Tibial nerve (tissue), 4 donors: ENCODE measurements around the gene TDRD10. TPM values are rescaled to one million over a fixed set of nuclear protein-coding genes. Genes with fewer than 3 reads are reported as not detected.
"Not testable (repeated sequence)": the region's sequence is repeated elsewhere in the genome, so short reads cannot be mapped to it uniquely, and the experiment has no call there.

Experiments used
- DNase-seq, 2 donors: peaks; one replicate each; pipeline ENCODE4 v3.0.0-alpha.2; 2019; ENCODE audit warnings: low spot score in 2 of 2
- H3K27ac ChIP-seq, 4 donors: fragments of 200-600 bp; sonication (generic) in 3 of 4; one replicate each; pipeline ENCODE4 v1.5.1; 2017 to 2019; ENCODE audit warnings: mild to moderate bottlenecking in 1 of 4
- H3K27me3 ChIP-seq, 2 donors: fragments of 200-600 bp; sonication (generic) in 1 of 2; one replicate each; pipeline versions ENCODE4 v1.5.1 to v1.6.0; 2017 to 2019
- H3K36me3 ChIP-seq, 3 donors: fragments of 200-600 bp; sonication (generic); one replicate each; pipeline ENCODE4 v1.5.1; 2018 to 2019
- H3K4me1 ChIP-seq, 4 donors: fragments of 200-600 bp; sonication (generic) in 3 of 4; one replicate each; pipeline ENCODE4 v1.5.1; 2017 to 2019
- H3K4me3 ChIP-seq, 4 donors: fragments of 200-600 bp; sonication (generic) in 3 of 4; one replicate each; pipeline ENCODE4 v1.5.1; 2017 to 2019; ENCODE audit warnings: mild to moderate bottlenecking in 1 of 4, moderate library complexity in 1 of 4
- H3K9me3 ChIP-seq, 4 donors: fragments of 200-600 bp; sonication (generic) in 3 of 4; one replicate each; pipeline ENCODE4 v1.5.1; 2017 to 2019
- CTCF ChIP-seq, 5 experiments: fragments of 200-600 bp in 3 of 5; fragments of 450-650 bp in 2 of 5; sonication (generic) in 3 of 5; IDR thresholded peaks; one replicate each; pipeline ENCODE4 v1.5.1; 2016 to 2019; ENCODE audit warnings: antibody characterized with exemption in 5 of 5, mild to moderate bottlenecking in 3 of 5, moderate library complexity in 2 of 5
- EP300 ChIP-seq, 2 donors: sonication (generic); formaldehyde crosslinking; IDR thresholded peaks; one replicate each; pipeline ENCODE4 v1.6.1; 2017; ENCODE audit warnings: antibody characterized with exemption in 2 of 2, mild to moderate bottlenecking in 1 of 2
- POLR2A ChIP-seq, 2 donors: fragments of 450-650 bp; IDR thresholded peaks; one replicate each; pipeline ENCODE4 v1.6.1; 2017; ENCODE audit warnings: antibody characterized with exemption in 2 of 2, mild to moderate bottlenecking in 2 of 2, moderate library complexity in 2 of 2
- WGBS, 2 donors: methylation state at CpG; one replicate each; pipeline ENCODE4 v1.1.5; 2018; 5-methylcytosine and 5-hydroxymethylcytosine counted together
- total RNA-seq, 4 donors: library from RNA; depleted of rRNA; stranded (reverse); fragments of >200 nt; gene quantifications; one replicate each; pipeline ENCODE4 v1.1.0, GENCODE V29; 2016

TDRD10 gene
- total RNA-seq, 4 donors from 2014 or later = 6.7 to 9.0 (median 7.6) TPM

GRCh38 chr1:154521695-154522094 is 19.7 kb downstream of the TDRD10 start:
- H3K27ac ChIP-seq = no peak overlapping the region
- H3K27me3 ChIP-seq = peaks cover 0 to 12% of the 10 kb centered on the region in 2 donors
- DNase-seq = no peak
- H3K4me3 ChIP-seq = no peak overlapping the region
- H3K9me3 ChIP-seq = peaks cover 0 to 5% (median 0%) of the 10 kb centered on the region in 4 donors
- H3K4me1 ChIP-seq = peaks cover 0 to 12% (median 0%) of the 10 kb centered on the region in 4 donors
- TF ChIP-seq POLR2A (IDR thresholded peaks at IDR 0.05) = no peak
- no peak for TF ChIP-seq CTCF (IDR thresholded peaks at IDR 0.05)
- no peak for TF ChIP-seq EP300 (IDR thresholded peaks at IDR 0.05)
- H3K36me3 ChIP-seq = no peaks in the 10 kb centered on the region
- 43 to 48% methylated on average over 3 of the region's 3 CpGs for WGBS, 2 donors

- Histone ChIP-seq H3K36me3 (no peaks in the 10 kb centered on the region), H3K27ac (no peak overlapping the region), H3K27me3 (peaks cover 0 to 6% of the 10 kb centered on the region in 2 donors), H3K4me1 (peaks cover 0 to 7% (median 0%) of the 10 kb centered on the region in 4 donors), H3K4me3 (no peak overlapping the region), H3K9me3 (peaks cover 0 to 5% (median 0%) of the 10 kb centered on the region in 4 donors)
- TF ChIP-seq CTCF (IDR thresholded peaks at IDR 0.05) (no peak), EP300 (IDR thresholded peaks at IDR 0.05) (no peak), POLR2A (IDR thresholded peaks at IDR 0.05) (no peak)
- no peak for DNase-seq
Measured at GRCh38 chr1:154524881-154525280, 22.9 kb downstream of the TDRD10 start.

- Histone ChIP-seq H3K27ac (no peak overlapping the region), H3K27me3 (peaks cover 0 to 6% of the 10 kb centered on the region in 2 donors), H3K9me3 (peaks cover 0 to 5% (median 0%) of the 10 kb centered on the region in 4 donors), H3K36me3 (no peaks in the 10 kb centered on the region), H3K4me1 (no peaks in the 10 kb centered on the region), H3K4me3 (no peak overlapping the region)
- TF ChIP-seq POLR2A (IDR thresholded peaks at IDR 0.05) = no peak
- no peak for TF ChIP-seq EP300 (IDR thresholded peaks at IDR 0.05)
- no peak for TF ChIP-seq CTCF (IDR thresholded peaks at IDR 0.05)
- 62 to 63% methylated on average over 6 of the region's 6 CpGs for WGBS, 2 donors
- DNase-seq = no peak
Measured at GRCh38 chr1:154527192-154527591, 25.2 kb downstream of the TDRD10 start.

GRCh38 chr1:154529308-154529707 is 27.3 kb downstream of the TDRD10 start:
- H3K36me3 ChIP-seq = no peaks in the 10 kb centered on the region
- TF ChIP-seq CTCF (IDR thresholded peaks at IDR 0.05) (no peak), POLR2A (IDR thresholded peaks at IDR 0.05) (no peak), EP300 (IDR thresholded peaks at IDR 0.05) (no peak)
- no peak for DNase-seq
- no peaks in the 10 kb centered on the region for H3K4me1 ChIP-seq
- H3K9me3 ChIP-seq = no peaks in the 10 kb centered on the region
- 93% methylated on average over 6 of the region's 6 CpGs for WGBS, 2 donors
- no peaks in the 10 kb centered on the region for H3K27me3 ChIP-seq
- no peak overlapping the region for H3K27ac ChIP-seq
- H3K4me3 ChIP-seq = no peak overlapping the region

- H3K9me3 ChIP-seq, H3K27ac ChIP-seq, DNase-seq, H3K27me3 ChIP-seq, H3K36me3 ChIP-seq, H3K4me1 ChIP-seq, H3K4me3 ChIP-seq: not testable (repeated sequence)
- 97% methylated on average over 7 to 13 of the region's 13 CpGs for WGBS, 2 donors
Measured at GRCh38 chr1:154531950-154532349, 29.9 kb downstream of the TDRD10 start.
